Neural crest cell (in vitro differentiated cells): ENCODE measurements around the gene TNRC6C. TPM values are rescaled to one million over a fixed set of nuclear protein-coding genes. Genes with fewer than 3 reads are reported as not detected.

Experiments used
- DNase-seq: peaks from one replicate; pipeline ENCODE4 v3.0.0; 2021; ENCODE audit warnings: low read depth, mixed read lengths, low spot score
- H3K27ac Mint-ChIP-seq: one replicate; pipeline ENCODE4 v1.8.0; 2021; ENCODE audit warnings: mild to moderate bottlenecking, mixed read lengths; ENCODE audit not compliant: unreplicated experiment
- H3K27me3 Mint-ChIP-seq: 2 replicates; pipeline ENCODE4 v1.8.0; 2021; ENCODE audit warnings: low read depth, mild to moderate bottlenecking, mixed read lengths
- H3K36me3 Mint-ChIP-seq: 2 replicates; pipeline ENCODE4 v1.8.0; 2021; ENCODE audit warnings: low read depth, mild to moderate bottlenecking, mixed read lengths
- H3K4me1 Mint-ChIP-seq: 2 replicates; pipeline ENCODE4 v1.8.0; 2021; ENCODE audit warnings: mixed read lengths
- H3K4me3 Mint-ChIP-seq: one replicate; pipeline ENCODE4 v1.8.0; 2021; ENCODE audit warnings: mild to moderate bottlenecking, mixed read lengths
- H3K9me3 Mint-ChIP-seq: 2 replicates; pipeline ENCODE4 v1.8.0; 2021; ENCODE audit warnings: mixed read lengths
- CTCF ChIP-seq: fragments of 200-600 bp; sonication (generic); conservative IDR thresholded peaks from 2 replicates; pipeline ENCODE4 v1.5.0; 2021; ENCODE audit warnings: antibody characterized with exemption, mild to moderate bottlenecking
- total RNA-seq: library from RNA; stranded (reverse); gene quantifications from 2 replicates; pipeline ENCODE4 v1.2.1, GENCODE V29; 2021

Gene TNRC6C
- total RNA-seq, 1 donor from 2014 or later, result 40.5 TPM

- peaks cover 7% of the 10 kb centered on the region for H3K4me1 Mint-ChIP-seq
- no peak for TF ChIP-seq CTCF
- no peaks in the 10 kb centered on the region for H3K9me3 Mint-ChIP-seq
- no peaks in the 10 kb centered on the region for H3K27me3 Mint-ChIP-seq
- H3K4me3 Mint-ChIP-seq, result no peak overlapping the region
- no peak overlapping the region for H3K27ac Mint-ChIP-seq
- H3K36me3 Mint-ChIP-seq, result peaks cover 3% of the 10 kb centered on the region
- DNase-seq, result no peak
Measured at GRCh38 chr17:78002166-78002565, 43.7 kb downstream of the TNRC6C start.

- DNase-seq, result no peak
- H3K27me3 Mint-ChIP-seq, result no peaks in the 10 kb centered on the region
- no peaks in the 10 kb centered on the region for H3K9me3 Mint-ChIP-seq
- H3K27ac Mint-ChIP-seq, result no peak overlapping the region
- H3K4me3 Mint-ChIP-seq, result no peak overlapping the region
- peaks cover 3% of the 10 kb centered on the region for H3K36me3 Mint-ChIP-seq
- H3K4me1 Mint-ChIP-seq, result peaks cover 4% of the 10 kb centered on the region
- no peak for TF ChIP-seq CTCF
Measured at GRCh38 chr17:78005452-78006171, 47.1 kb downstream of the TNRC6C start.

- Mint-ChIP-seq H3K9me3 (no peaks in the 10 kb centered on the region), H3K4me3 (no peak overlapping the region)
Measured at GRCh38 chr17:78006338-78006737, 47.8 kb downstream of the TNRC6C start.

GRCh38 chr17:78007647-78008046 lies 49.1 kb downstream of the TNRC6C start:
- DNase-seq, result no peak
- Mint-ChIP-seq H3K36me3 (peaks cover 3% of the 10 kb centered on the region), H3K27ac (no peak overlapping the region), H3K4me3 (no peak overlapping the region), H3K4me1 (no peaks in the 10 kb centered on the region), H3K27me3 (no peaks in the 10 kb centered on the region), H3K9me3 (no peaks in the 10 kb centered on the region)
- TF ChIP-seq CTCF, result no peak

More at GRCh38 chr17:78006338-78006737, 47.8 kb downstream of the TNRC6C start:
- H3K36me3 Mint-ChIP-seq, result peaks cover 3% of the 10 kb centered on the region
- H3K27me3 Mint-ChIP-seq, result no peaks in the 10 kb centered on the region
- H3K4me1 Mint-ChIP-seq, result peaks cover under 1% of the 10 kb centered on the region
- no peak overlapping the region for H3K27ac Mint-ChIP-seq
- TF ChIP-seq CTCF, result no peak
- no peak for DNase-seq

- TF ChIP-seq CTCF, result no peak
- Mint-ChIP-seq H3K27ac (no peak overlapping the region), H3K4me1 (peaks cover 4% of the 10 kb centered on the region), H3K27me3 (no peaks in the 10 kb centered on the region), H3K36me3 (peaks cover 3% of the 10 kb centered on the region), H3K9me3 (no peaks in the 10 kb centered on the region), H3K4me3 (no peak overlapping the region)
- DNase-seq, result no peak
Measured at GRCh38 chr17:78010759-78011158, 52.3 kb downstream of the TNRC6C start.
